SH-SY5Y (cell line): ENCODE data around the gene SMARCAD1.

Source experiments
- GATA2 ChIP-seq: IDR thresholded peaks from 2 replicates; pipeline ENCODE4 v1.6.1; 2011; ENCODE audit warnings: mild to moderate bottlenecking, low read depth, low read length
- GATA3 ChIP-seq: IDR thresholded peaks from 2 replicates; pipeline ENCODE4 v1.6.1; 2011; ENCODE audit warnings: low read depth, mild to moderate bottlenecking, low read length, moderate library complexity

GRCh38 chr4:94274912-94275311 is 67.2 kb downstream of the SMARCAD1 start:
- TF ChIP-seq GATA3 = no peak
- TF ChIP-seq GATA2 = no peak
